Left lung (tissue), 10 donors: Measurements from ENCODE around the gene ABCG1. TPM values are rescaled to one million over a fixed set of nuclear protein-coding genes. Genes with fewer than 3 reads are reported as not detected.
A peak's percentile ranks its signal among the peaks of the same experiment; 100 is the strongest.

Source experiments
- ATAC-seq: fragments of 200-7000 bp; cut with Tn5 transposase; one replicate; pipeline ENCODE4 v1.9.1; 2020; ENCODE audit warnings: moderate library complexity
- DNase-seq, 4 donors: peaks; one replicate each; pipeline ENCODE4 v3.0.0-alpha.2; 2013 to 2020
- H3K27ac ChIP-seq, 2 donors: fragments of 200-600 bp; sonication (generic) in 1 of 2; one replicate each; pipeline versions ENCODE4 v1.5.0 to v1.8.0; 2020 to 2021
- H3K27me3 ChIP-seq, 2 donors: fragments of 200-600 bp; sonication (generic) in 1 of 2; one replicate each; pipeline versions ENCODE4 v1.5.0 to v1.8.0; 2020 to 2021
- H3K36me3 ChIP-seq, 2 donors: fragments of 200-600 bp; sonication (generic) in 1 of 2; one replicate each; pipeline versions ENCODE4 v1.5.0 to v1.8.0; 2020 to 2021
- H3K4me1 ChIP-seq, 2 donors: fragments of 200-600 bp; one replicate each; pipeline ENCODE4 v1.8.0; 2021
- H3K4me3 ChIP-seq, 2 donors: fragments of 200-600 bp; sonication (generic) in 1 of 2; one replicate each; pipeline versions ENCODE4 v1.5.0 to v1.8.0; 2020 to 2021; ENCODE audit warnings: mild to moderate bottlenecking in 1 of 2
- H3K9me3 ChIP-seq, 2 donors: fragments of 200-600 bp; sonication (generic) in 1 of 2; one replicate each; pipeline versions ENCODE4 v1.5.0 to v1.8.0; 2020 to 2021
- CTCF ChIP-seq, 2 donors: fragments of 200-600 bp; sonication (generic) in 1 of 2; IDR thresholded peaks; one replicate each; pipeline versions ENCODE4 v1.5.0 to v1.8.0; 2021; ENCODE audit warnings: antibody characterized with exemption in 2 of 2
- intact Hi-C, 2 donors: fragments of 100-400 bp; cut with DNase I; formaldehyde crosslinking; loops; one replicate each; pipeline versions ENCODE4 v1.11.2 to v1.14.2; 2022
- polyA plus RNA-seq, 6 donors: library from polyadenylated mRNA; unstranded; fragments of 120-200 nt; gene quantifications; one replicate each; pipeline ENCODE4 v1.2.1, GENCODE V29; 2013; ENCODE audit not compliant: insufficient read length in 6 of 6
- total RNA-seq, 2 donors: library from RNA; stranded (reverse); fragmentation: NEBNext Ultra II Directional; extraction: Animal tissue kit (Norgen Biotek cat#: 25700); gene quantifications; one replicate each; pipeline ENCODE4 v1.2.1, GENCODE V29; 2021
- donor health status: DM: no; HTN: yes; CAD: no.
- donor health status: DM: no; HTN: no; CAD: no.

Gene ABCG1
- total and polyA plus RNA-seq, 8 donors = 6.8 to 53.8 (median 10.5) TPM

GRCh38 chr21:42245331-42246193 lies 26.6 kb downstream of the ABCG1 start:
- no peaks in the 10 kb centered on the region for H3K36me3 ChIP-seq
- no peak overlapping the region for H3K4me3 ChIP-seq
- peak in 1 of 4 donors; percentile 43 for DNase-seq
- intact Hi-C loops = no loop called here
- no peaks in the 10 kb centered on the region for H3K9me3 ChIP-seq
- no peaks in the 10 kb centered on the region for H3K27me3 ChIP-seq
- peaks cover 0 to 45% of the 10 kb centered on the region in 2 donors for H3K4me1 ChIP-seq
- no peak for TF ChIP-seq CTCF (IDR thresholded peaks at IDR 0.05)
- H3K27ac ChIP-seq = no peak overlapping the region
- peak; percentile 78 for ATAC-seq

- no peak overlapping the region for H3K4me3 ChIP-seq
- no peak overlapping the region for H3K27ac ChIP-seq
- peak in 1 of 4 donors; percentile 50 for DNase-seq
- intact Hi-C loops = no loop called here
- H3K27me3 ChIP-seq = no peaks in the 10 kb centered on the region
- H3K36me3 ChIP-seq = no peaks in the 10 kb centered on the region
- H3K9me3 ChIP-seq = no peaks in the 10 kb centered on the region
- no peak for ATAC-seq
- TF ChIP-seq CTCF (IDR thresholded peaks at IDR 0.05) = no peak
- H3K4me1 ChIP-seq = peaks cover 0 to 47% of the 10 kb centered on the region in 2 donors
These were observed 28.8 kb downstream of the ABCG1 start for GRCh38 chr21:42247716-42248115.

GRCh38 chr21:42248241-42248640 lies 29.3 kb downstream of the ABCG1 start:
- no peaks in the 10 kb centered on the region for H3K9me3 ChIP-seq
- intact Hi-C loops = no loop called here
- no peaks in the 10 kb centered on the region for H3K27me3 ChIP-seq
- H3K4me1 ChIP-seq = peaks cover 0 to 47% of the 10 kb centered on the region in 2 donors
- H3K36me3 ChIP-seq = no peaks in the 10 kb centered on the region
- DNase-seq (peak in 1 of 4 donors; percentile 39), ATAC-seq (no peak)
- H3K4me3 ChIP-seq = no peak overlapping the region
- no peak overlapping the region for H3K27ac ChIP-seq
- no peak for TF ChIP-seq CTCF (IDR thresholded peaks at IDR 0.05)

GRCh38 chr21:42248783-42249597 lies 30.1 kb downstream of the ABCG1 start:
- no peaks in the 10 kb centered on the region for H3K9me3 ChIP-seq
- H3K4me1 ChIP-seq = peaks cover 0 to 47% of the 10 kb centered on the region in 2 donors
- no peak overlapping the region for H3K4me3 ChIP-seq
- no peak for TF ChIP-seq CTCF (IDR thresholded peaks at IDR 0.05)
- ATAC-seq = peak; percentile 49
- no peaks in the 10 kb centered on the region for H3K27me3 ChIP-seq
- no peaks in the 10 kb centered on the region for H3K36me3 ChIP-seq
- intact Hi-C loops = no loop called here
- H3K27ac ChIP-seq = no peak overlapping the region
- DNase-seq = peak in 1 of 4 donors; percentile 39
